SW480 (cell line): Measurements from ENCODE around the gene DUSP7.
A peak's percentile ranks its signal among the peaks of the same experiment; 100 is the strongest.

Source experiments
- DNase-seq: peaks from one replicate; pipeline ENCODE4 v3.0.0-alpha.2; 2016; ENCODE audit warnings: low spot score

The DUSP7 gene, protein sequence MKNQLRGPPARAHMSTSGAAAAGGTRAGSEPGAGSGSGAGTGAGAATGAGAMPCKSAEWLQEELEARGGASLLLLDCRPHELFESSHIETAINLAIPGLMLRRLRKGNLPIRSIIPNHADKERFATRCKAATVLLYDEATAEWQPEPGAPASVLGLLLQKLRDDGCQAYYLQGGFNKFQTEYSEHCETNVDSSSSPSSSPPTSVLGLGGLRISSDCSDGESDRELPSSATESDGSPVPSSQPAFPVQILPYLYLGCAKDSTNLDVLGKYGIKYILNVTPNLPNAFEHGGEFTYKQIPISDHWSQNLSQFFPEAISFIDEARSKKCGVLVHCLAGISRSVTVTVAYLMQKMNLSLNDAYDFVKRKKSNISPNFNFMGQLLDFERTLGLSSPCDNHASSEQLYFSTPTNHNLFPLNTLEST

DNA sequence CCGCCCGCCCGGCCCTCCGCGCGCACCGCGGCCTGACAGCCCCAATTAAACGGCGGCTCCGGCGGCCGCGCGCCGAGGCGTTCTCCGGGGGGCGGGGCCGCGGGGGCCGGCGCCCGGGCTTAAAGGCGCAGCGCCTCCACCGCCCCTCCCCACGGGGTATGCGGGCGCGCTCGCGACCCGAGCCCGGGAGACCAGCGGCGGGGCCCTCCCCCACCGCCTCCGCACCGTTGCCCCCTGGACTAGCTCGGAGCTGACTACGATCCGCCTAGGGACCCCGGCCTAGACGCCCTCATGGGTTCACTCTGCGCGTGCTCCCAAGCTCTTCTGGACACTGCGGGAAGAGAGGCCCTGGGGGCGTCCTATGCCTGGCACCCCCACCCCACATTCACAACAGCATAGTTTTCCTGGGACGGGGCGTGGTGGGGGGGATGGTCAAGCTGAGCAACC lies at the start of gene DUSP7:
Gene DUSP7, minus strand, starts transcription at position 51 of the 447 bp plus-strand sequence. CDS start 205 bp downstream, outside the sequence.
- DNase-seq = peak; percentile 56

DNA sequence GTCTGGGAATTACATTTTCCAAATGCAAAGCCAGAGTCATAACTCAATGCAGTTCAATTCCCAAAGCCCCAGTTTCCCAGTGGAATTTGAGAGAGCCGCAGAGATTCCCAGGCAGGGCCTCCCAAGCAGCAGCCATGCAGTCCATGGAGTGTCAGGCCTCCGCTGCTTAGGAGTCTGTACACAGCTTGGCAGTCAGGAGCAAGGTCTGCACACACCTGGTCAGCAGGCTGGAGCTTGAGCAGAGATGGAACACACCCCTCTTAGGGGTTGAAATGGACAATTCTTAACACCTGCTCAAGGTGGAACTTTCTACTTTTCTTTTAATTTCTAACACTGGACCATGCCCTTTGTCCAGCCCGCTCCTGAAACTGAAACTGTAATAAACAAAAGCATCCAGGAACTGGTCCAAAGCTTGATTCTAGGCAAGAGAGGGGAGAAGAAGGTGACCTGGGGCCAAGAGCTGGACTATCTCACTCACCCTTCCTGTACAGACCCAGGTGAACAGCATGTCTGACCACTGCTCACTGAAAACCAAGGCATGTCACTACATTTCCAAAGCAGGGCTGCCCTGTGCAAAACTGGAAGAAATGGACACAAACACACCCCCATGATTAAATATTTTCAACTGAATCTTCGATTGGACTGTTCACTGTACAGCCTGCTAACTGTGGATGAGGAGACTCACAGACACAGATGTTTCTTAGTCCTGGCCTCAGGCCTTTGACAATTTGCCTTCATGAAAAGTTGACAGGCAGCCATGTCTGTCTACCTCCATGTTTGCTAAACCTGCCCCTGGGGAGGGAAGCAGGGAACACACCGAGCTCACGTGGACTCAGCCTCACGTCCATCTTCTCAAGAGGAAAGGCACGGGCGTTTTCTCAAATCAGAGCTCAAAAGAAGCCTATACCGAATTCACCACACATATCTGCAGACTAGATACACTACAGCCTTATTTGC lies 48.6 kb upstream of the DUSP7 start:
- DNase-seq = no peak

DNA sequence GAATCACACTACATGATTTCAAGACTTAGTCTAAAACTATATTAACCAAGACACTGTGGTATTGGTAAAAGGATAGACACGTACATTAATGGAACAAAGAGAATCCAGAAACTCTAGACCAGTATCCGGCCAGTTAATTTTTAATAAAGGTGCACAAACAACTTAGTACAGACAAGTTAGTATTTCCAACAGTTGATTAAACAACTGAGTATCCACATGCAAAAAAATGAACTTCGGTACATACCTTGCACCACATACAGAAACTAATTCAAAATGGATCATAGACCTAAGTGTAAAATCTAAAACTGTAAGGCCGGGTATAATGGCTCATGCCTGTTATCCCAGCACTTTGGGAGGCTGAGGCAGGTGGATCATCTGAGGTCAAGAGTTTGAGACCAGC lies 46.6 kb upstream of the DUSP7 start:
- DNase-seq = no peak

DNA sequence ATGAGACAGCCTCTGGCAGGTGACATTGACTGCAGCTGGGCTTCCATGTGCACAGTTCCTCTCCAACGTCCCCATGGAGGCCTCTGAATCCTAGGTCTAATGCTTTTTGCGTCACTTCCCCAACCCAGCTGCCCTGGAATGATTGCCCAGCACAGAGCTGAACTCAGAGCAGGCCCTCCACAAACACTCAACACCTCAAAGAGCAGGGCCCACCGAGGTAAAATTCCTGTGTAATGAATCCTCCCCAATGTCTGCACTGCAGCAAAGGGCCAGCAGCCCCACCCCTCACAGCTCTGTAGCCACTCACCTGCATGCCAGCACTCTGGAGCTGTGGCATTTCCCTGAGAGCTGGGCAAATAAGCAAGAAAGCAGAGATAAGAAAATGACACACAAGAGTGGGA lies 42.6 kb upstream of the DUSP7 start:
- no peak for DNase-seq

DNA sequence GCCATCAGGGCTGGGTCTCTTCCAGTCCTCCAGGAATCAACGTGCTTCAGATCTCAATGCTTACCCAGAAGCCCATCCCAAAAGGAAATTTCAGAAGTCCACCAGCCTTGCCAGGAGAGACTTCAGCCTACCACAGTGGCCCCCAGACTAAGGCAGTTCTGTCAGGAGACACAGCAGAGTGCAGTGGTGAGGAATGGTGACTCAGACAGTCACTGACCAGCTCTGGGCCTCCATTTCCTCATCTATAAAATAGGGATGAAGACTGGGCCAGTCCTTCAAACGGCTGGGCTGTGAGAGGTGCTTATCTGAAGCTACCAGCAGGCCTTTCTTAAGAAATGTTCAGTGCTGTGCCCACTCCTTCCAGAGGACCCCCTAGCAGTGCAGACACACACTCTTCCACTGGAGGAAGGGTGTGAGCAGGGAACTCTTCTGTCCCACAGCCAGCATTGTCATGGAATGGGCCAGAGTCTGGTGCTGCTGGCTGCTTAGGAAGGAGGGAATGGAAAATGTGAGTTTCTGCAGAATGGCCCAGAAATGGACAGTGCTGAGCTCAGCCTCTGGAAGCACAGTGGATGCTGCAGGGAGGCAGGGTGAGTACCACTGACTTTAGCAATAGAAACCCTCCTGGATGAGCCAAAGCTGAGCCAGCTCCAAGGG lies 41.6 kb upstream of the DUSP7 start:
- no peak for DNase-seq

DNA sequence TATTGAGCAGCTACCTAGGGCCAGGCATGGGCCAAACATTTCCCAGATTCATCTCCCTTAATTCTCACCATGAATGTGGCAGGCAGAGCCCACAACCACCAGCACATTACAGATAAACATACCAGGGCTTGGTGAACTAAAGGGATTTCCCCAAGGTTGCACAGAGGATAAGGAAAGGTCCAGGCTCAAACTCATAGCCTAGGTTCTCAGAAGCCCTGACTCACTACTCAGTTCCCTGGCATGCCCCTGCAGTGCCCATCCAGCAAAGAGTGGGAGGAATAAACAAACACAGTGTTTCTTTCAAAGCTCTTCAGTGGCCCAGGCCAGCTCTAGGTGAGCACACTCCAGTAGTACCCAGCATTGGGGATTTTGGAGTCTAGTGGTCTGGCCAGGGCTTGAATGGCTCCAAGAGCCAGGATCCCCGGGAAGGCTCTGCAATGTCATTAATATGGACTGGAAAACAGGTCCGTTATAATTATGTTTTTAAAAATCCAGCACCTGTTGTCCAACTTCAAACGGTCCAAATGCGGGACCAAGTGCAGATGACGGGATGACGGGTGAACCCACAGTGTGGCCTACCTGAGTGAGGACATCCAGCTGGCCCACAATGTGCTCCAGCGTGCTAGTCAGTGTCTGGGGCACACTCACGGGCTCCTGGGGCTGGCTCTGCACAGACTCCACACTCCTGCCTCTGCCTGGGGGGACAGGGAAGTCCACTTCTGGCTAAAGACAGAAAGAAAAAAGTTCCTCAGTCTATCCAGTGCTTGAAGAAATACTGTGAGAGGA lies 39.8 kb upstream of the DUSP7 start:
- no peak for DNase-seq

DNA sequence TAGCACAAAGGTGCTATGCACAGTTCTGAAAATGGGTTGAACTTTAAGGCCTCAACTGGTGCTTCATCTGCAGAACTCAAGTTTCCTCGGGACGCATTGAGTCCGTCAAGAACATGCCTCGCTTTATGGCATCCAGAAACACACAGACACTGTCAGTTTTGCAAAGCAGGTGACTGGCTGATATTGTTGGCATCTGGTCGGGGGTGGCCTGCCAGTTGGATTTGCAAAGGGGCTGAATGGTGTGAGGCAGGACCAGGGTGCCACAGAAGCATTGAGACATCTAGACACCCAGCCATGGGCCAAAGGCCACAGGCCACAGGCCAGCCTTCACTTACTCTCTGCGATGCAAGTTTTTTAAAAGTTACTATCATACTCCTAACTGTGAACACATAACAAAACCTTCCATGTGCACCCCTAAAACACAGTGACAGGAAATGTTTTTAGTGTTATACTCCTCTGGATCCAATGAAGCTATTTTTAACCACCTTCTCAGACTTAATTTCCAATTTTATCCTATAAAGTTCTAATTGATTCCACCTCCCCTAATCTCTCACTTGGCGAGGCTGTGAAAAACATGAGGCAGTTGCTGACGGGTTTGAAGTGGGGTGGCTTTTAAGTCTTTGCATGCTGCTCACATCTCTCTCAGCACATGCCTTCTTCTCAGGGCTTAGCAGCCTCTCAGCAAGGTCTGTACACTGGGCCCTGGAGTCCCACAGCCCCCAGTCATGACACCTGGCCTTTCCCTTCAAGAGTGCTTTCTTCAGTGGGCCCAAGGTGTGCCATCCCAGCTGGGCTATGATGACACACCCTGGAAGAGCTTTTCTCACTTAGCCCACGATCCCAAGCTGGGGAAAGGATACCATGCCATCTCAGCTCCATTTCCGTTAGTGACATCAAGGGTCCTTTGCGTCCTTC lies 38.5 kb upstream of the DUSP7 start:
- DNase-seq = no peak

DNA sequence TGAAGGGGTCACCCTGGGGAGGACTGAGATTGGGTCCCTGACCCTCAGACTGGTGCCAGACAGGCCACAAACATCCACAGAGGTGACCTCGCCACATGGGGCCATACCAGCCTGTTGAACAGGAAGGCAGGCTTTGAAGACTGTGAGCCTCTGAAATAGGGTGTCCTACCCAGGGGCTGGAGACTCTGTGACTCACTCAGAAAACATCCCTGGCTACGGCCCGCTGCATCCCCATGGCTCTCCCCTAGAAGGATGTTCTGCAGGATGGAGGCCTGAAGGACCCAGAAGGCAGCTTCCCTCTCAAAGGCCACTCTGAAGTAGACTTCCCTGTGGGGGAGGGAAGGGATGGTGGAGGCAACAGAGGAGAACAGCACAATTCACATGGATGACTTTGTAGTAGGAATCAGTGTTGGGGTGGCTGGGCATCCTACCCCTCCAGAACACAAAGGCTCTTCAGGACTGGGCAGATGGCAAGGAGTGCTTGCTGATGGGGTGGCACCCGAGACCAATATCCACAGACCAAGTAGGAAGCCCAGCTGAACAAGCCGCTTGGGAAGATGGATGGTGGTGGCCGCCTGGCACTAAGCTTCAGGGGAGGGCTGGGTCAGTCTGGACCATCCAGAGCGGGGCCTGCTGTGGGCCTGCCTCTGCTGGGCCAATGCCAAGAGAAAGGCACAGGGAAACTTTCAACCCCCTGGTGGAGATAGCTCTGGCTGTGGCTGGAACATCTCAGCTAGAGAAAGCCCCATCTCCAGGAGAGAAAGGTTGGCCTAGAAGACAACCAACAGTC lies 37.6 kb upstream of the DUSP7 start:
- peak; percentile 44 for DNase-seq

DNA sequence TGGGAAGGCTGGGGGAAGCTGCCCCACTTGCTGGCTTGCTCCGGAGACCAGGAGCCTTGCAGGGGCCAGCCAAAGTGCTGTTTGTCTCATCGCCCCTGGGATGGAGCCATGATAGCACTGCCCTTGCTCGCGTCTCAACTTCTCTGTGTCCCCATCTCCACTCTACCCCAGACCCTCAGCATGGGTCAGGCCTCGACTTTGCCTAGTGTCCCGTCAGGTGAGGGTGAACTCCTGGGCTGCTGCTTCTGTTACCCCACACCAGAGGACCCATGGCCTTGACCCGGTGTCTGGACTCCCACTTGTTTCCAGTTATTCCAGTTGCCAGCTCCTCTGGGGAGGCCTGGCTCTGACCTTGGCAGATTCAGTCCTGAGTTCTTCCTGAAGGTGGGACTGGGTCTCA lies 36.5 kb upstream of the DUSP7 start:
- DNase-seq = no peak

DNA sequence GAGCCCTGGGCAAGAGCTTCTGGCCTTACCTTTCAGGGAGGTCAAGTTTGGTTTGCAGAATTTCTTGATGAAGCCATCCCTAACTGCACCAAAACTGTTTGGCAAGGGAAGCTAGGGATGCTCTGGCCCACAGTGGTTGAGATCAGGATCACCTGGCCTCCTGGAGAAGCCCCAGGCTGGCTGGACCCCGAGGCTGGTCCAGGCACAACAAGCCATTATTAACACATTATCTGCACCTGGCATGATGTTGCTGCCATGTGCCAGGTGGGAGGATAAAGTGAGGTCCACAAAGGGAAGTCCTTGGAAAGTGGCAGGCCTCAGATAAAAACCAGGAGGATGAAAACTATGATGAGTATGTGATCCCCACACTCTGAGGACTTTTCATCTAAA lies 35.9 kb upstream of the DUSP7 start:
- no peak for DNase-seq

DNA sequence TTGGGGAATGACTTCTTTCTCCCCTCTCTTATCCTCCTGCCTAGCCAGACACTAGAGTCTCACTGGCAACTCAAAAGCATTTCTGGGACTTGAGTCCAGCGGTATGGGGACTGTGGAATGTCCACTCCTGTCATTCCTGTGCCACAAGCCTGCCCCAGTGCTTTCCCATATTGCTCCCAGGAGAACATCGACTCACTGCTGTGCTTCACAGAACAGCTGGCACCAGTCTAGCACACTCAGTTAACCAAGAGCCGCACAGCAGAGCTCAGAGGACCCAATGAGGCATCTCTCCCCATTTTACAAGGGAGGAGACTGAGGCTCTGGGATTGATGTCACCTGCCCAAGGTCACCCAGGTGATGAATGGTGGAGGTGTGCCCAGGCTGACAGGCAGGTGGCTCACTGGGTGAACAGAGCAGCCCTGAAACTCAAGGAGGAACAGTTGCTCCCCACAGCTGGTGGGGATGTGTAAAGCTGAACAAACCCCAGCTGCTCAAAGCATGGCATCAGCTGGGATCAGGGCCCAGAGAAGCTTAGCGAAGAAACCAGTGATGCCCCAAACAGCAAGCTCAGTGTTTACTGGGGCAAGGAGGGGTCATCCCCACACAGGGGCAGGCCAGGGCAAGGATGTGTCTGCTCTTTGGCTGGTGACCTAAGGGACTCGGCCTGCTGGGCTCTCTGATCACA lies 35.4 kb upstream of the DUSP7 start:
- no peak for DNase-seq

DNA sequence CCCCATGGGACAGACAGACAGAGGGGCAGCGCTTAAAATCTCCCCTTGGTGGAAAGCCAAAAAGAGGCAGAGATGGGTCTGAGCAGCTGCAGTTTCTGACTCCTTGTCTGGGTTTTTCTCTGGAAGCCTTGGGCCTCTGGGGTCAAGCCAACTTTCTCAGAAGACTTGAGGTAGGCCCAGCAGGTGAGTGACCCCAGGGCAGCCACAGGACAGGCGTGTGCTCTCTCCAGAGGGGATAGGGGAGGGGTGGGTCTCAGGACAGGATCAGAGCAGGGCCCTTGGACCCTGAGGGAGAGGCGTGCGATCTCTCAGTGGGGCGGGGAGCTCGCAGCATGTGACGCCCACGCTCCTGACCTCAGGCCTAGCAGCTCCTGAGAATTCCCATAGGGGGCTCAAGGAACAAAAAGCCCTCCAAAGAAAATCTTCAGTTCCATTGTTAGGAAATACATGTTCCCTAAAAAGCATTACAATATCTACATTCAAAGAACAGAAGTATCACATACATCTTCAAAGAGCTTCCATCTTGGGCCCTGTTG lies 34.6 kb upstream of the DUSP7 start:
- DNase-seq = no peak

DNA sequence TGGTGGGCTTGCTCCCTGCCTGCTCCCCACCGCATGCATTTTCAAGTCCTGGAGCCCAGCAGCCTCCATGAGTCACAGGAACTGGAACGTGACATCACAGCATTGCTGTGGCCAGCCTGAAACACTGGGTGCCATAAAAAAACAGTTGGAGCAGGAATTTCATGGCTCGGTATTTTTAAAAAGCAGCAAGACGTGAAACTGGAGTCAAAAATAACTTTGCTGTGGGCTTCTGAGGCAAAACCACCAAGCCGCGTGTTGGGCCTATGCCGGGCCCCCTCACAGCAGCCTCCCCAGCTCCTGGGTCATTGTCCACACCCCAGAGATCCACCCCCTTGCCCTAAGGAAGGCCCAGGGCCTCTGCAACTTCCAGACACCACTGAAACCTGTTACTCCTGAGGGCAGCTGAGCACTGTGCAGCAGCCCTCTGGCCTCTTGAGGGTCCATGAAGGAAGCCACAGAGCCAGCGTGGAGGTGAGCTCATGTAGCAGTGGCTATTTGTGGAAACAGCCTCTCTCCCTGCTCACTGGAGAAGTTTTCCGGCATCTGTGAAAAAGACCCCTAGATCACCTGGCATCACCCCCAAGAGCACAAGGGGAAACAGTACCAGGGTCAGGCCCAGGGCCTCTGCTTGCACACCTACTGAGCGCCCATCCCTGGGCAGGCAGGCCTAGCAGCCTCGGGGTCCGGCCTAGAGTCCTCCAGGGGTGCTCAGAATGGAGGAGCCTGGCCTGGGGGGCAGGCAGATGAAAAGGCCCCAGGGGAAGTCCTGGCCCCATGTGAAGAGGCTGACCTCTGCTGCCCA lies 34.0 kb upstream of the DUSP7 start:
- DNase-seq = peak; percentile 83

DNA sequence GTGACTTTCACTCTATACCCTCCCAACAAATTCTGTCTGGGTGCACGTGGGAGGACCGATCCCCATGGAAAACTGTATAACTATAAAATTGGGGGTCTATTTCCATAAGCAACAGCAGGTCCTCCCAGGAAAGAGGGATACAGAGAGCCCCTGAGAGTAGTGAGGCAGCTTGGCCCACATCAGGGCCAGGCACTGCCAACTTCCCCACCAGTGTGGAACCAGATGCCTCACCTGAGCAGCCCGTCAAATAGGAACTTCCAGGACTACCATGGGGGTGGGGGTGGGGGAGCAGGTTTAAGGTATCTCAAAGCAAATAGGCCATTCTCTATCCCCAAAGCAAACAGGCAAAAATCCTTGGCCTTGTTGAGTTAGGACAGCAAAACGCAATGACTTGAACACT lies 33.3 kb upstream of the DUSP7 start:
- no peak for DNase-seq

DNA sequence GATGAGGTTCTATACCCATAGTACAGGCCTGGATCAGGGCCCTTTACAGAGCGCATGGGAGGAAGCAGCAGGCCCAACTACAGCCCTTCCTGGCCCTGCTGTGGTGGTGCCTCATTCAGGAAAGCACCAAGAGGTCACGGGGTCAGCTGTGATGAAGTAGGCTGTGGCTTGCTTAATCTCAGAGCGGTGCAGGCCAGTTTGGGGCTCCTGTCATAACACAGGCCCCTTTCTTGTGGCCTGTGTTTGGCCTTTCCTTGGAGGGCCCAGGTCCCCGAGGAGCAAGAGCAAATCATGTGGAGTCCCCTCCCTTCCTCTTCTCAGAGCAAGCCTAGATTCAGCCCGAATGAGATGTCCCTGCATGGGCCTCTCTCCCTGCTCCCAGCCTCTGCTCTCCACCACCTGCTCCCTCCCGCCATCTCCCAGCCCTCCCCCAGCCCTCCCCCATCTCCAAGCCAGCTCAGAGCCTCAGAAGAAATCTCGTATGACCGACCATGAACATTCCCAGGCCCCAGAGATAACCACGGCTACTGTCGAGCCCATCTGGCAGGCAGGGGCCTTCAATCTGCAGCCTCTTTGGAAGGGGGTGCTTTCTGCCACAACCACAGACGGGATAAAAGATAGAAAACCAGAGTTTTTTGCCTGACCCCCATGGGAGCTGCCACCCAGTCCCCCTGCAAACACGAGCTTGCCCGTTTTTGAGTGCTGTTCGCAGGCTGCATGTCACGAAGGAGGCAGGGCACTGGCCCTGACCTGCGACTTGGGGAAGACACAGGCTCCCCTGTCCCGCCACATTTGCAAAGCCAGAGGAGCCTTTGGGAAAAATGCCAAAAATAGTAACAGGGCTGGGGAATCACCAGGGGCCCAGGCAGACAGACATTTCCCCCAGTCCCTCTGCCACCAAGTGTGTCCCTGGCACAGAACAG lies 32.3 kb upstream of the DUSP7 start:
- no peak for DNase-seq

DNA sequence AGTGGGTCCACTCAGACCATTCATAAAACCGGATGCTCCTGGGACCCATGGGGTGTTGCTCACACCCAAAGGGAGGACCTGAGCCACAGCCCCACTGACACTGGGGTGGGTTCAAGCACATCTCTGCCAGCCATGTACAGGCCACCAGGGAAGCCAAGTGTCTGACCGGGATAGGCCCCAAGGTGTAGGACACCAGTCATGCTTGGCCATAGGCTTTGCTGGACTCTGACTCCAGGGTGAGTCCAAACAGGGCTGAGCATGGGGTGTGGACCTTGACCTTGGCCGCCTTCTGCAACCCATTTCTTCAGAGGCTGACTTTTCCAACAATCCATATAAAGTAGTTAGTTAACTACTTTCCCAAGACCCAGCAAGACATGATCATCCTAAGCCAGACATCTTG lies 31.4 kb upstream of the DUSP7 start:
- DNase-seq = no peak
